KBM-7 (cell line): ENCODE results near the gene ZNF426.

ENCODE experiments used
- DNase-seq: peaks from one replicate; pipeline ENCODE4 v3.0.0-alpha.2; 2015
- in situ Hi-C: fragments of 300-500 bp; cut with MboI; formaldehyde crosslinking; loops from 2 replicates; pipeline ENCODE4 v1.14.3; 2020; ENCODE audit warnings: low sequenced_read_pairs, low pct_unique_long_range_greater_than_20kb, mixed read lengths

ZNF426 gene

GRCh38 chr19:9507285-9507684, 31.2 kb downstream of the ZNF426 start:
- in situ Hi-C loops: no loop called here

GRCh38 chr19:9500796-9501195, 37.6 kb downstream of the ZNF426 start:
- DNase-seq: no peak

More at GRCh38 chr19:9507285-9507684, 31.2 kb downstream of the ZNF426 start:
- no peak for DNase-seq

GRCh38 chr19:9498183-9498902, 40.1 kb downstream of the ZNF426 start, which contains the start of gene ZNF560:
TSS of gene ZNF560 (minus strand) at chr19:9498616. CDS start at chr19:9475313, 23,303 bp downstream.
- DNase-seq: no peak
- in situ Hi-C loops: no loop called here

More at GRCh38 chr19:9500796-9501195, 37.6 kb downstream of the ZNF426 start:
- in situ Hi-C loops: no loop called here

GRCh38 chr19:9494096-9494495, 44.3 kb downstream of the ZNF426 start:
- DNase-seq: no peak
- in situ Hi-C loops: no loop called here

- peak; percentile 42 for DNase-seq
- in situ Hi-C loops: no loop called here
Measured at GRCh38 chr19:9487016-9487415, 51.4 kb downstream of the ZNF426 start.

GRCh38 chr19:9485140-9485539, 53.3 kb downstream of the ZNF426 start:
- no peak for DNase-seq

GRCh38 chr19:9474975-9475374, 63.5 kb downstream of the ZNF426 start:
- in situ Hi-C loops: no loop called here
- no peak for DNase-seq

More at GRCh38 chr19:9485140-9485539, 53.3 kb downstream of the ZNF426 start:
- in situ Hi-C loops: no loop called here
